ENCODE results near the gene THY1.

GRCh38 chr11:119373059-119373920 is 49.7 kb downstream of the THY1 start:
- no peak for TF ChIP-seq EZH2phosphoT487 (IDR thresholded peaks at IDR 0.05; ENCODE audit: borderline replicate concordance, low read length)
- TF ChIP-seq CTCF (IDR thresholded peaks at IDR 0.05; ENCODE audit: low read depth, low read length, poor library complexity, severe bottlenecking), result no peak

Measured in DOHH2 (cell line).